ENCODE measurements around the gene ATP5MK.
"Not testable (repeated sequence)": the region's sequence is repeated elsewhere in the genome, so short reads cannot be mapped to it uniquely, and the experiment has no call there.

Gene ATP5MK

GRCh38 chr10:103397191-103397825 lies 1.0 kb upstream of the ATP5MK start:
- no peak for DNase-seq (ENCODE audit: low read depth in 2 of 2)

GRCh38 chr10:103396789-103397087 lies 463 bp upstream of the ATP5MK start:
- DNase-seq (ENCODE audit: low read depth in 2 of 2), result no peak

DNA sequence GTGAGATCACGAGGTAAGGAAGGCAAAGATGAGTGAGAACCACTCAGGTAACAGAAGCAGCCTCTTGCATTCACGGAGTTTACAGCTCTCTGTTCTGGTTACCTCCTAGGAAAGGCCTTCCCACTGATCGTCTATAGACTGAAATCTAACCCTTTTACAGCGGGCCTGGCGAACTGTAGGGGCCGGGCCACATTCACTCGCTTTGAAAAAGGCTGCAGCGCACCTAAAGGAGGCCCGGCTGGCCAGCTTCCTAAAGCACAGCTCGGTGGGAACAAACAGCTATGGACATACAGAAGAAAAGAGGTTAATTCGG lies 565 bp downstream of the ATP5MK start:
- DNase-seq (ENCODE audit: low read depth in 2 of 2), result no peak

DNA sequence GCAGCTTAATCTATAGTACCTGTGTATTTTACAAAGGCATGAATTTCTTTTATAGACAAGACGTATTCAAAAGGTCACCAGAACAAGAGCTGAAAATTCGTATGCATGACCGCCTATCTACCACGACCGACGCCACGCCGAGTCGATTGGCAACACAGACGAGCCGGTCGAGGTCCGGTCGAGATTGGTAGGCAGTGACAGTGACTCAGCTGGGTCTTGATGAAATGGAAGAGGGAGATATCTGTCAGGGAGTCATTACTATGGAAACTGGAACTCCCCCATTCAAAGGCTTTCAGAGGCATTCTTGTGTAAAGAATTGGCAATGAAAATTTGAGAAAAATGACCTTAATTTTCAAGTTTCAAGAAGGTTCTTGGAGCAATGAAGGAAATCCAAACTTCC lies 2.1 kb downstream of the ATP5MK start:
- DNase-seq (ENCODE audit: low read depth in 2 of 2), result no peak

DNA sequence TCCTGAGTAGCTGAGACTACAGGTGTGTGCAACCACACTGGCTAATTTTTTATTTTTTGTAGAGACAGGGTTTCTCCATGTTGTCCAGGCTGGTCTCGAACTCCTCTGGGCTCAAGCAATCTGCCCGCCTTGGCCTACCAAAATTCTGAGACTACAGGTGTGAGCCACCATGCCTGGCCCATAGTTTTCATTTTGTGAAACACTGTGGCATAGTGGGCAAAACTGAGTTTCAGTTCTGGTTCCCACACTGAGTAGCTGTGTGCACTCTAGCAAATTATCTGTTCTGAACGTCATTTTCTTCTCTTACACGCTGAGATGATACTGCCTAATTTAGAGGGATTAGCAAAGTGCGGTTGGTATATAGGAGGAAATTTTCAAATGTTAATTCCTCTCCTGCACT lies 13.5 kb downstream of the ATP5MK start:
- DNase-seq (ENCODE audit: low read depth in 2 of 2), result no peak

GRCh38 chr10:103374263-103374662 lies 22.0 kb downstream of the ATP5MK start:
- DNase-seq (ENCODE audit: low read depth in 2 of 2), result no peak

- DNase-seq (ENCODE audit: low read depth in 2 of 2), result no peak
Observed at GRCh38 chr10:103373544-103373943, 22.7 kb downstream of the ATP5MK start.

- peak; percentile 66 to 68 for DNase-seq (ENCODE audit: low read depth in 2 of 2)
Observed at GRCh38 chr10:103367782-103368518, 28.3 kb downstream of the ATP5MK start, which contains the start of gene TAF5. TAF5 (plus strand) TSS chr10:103367976; CDS start chr10:103367990, 14 bp downstream.

DNA sequence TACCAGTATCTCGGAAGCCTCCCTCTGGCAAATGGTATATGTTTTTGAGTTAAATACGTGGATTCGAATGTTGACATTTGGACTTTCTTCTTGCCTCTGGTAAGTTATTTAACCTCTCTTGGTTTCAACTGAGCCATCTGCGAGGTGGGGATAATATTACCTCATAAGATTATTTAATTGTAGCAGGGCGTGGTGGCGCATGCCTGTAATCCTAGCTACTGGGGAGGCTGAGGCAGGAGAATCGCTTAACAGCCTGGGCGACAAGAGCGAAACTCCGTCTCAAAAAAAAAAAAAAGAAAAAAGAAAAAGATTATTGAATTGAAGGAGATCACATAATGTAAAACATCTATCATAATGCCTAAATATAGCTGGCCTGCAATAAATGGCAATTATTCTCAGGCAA lies 28.9 kb downstream of the ATP5MK start:
- no peak for DNase-seq (ENCODE audit: low read depth in 2 of 2)

- not testable (repeated sequence) for DNase-seq (ENCODE audit: low read depth in 2 of 2)
Observed at GRCh38 chr10:103360791-103361190, 35.5 kb downstream of the ATP5MK start.

- not testable (repeated sequence) for DNase-seq (ENCODE audit: low read depth in 2 of 2)
Observed at GRCh38 chr10:103359493-103359892, 36.8 kb downstream of the ATP5MK start.

DNA sequence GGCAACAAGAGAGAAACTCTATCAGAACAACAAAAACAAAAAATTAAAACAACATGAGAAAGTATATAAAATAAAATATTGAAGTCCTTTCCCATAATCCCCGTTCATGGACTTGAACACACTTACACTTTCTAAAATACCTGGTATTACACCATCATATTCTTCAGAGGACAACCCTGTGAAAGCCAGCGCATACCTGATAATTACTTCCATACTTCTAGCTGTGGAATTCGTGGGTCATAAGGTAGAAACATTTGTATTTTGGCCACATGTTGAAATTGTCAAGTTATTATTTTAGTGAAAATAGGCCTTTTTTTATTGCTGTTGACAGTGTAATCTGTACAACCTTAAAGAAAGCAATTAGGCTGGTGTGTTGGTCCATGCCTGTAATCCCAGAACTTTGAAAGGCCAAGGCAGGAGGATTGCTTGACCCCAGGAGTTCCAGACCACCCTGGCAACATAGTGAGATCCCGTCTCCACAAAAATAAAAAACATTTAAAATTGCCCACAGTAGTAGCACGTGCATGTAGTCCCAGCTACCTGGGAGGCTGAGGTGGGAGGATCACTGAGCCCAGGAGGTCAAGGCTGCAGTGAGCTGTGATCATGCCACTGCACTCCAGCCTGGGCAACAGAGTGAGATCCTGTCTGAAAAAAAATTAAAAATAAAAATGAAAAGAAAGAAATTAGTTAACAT lies 40.2 kb downstream of the ATP5MK start:
- DNase-seq (ENCODE audit: low read depth in 2 of 2), result no peak

DNA sequence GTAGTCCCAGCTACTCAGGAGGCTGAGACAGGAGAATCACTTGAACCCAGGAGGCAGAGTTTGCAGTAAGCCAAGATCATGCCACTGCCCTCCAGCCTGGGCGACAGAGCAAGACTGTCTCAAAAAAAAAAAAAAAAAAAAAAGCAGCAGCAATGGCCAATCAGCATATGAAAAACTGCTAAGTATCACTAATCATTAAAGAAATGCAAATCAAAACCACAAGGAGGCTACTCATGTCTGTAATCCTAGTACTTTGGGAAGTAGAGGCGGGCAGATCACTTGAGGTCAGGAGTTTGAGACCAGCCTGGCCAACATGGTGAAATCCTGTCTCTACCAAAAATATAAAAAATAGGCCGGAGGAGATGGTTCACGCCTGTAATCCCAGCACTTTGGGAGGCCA lies 41.7 kb downstream of the ATP5MK start:
- DNase-seq (ENCODE audit: low read depth in 2 of 2), result not testable (repeated sequence)

- DNase-seq (ENCODE audit: low read depth in 2 of 2), result no peak
Observed at GRCh38 chr10:103353281-103353680, 43.0 kb downstream of the ATP5MK start.

- DNase-seq (ENCODE audit: low read depth in 2 of 2), result peak; percentile 20 to 49
Observed at GRCh38 chr10:103350517-103351260, 45.6 kb downstream of the ATP5MK start, which contains the start of gene PCGF6. PCGF6 (minus strand) TSS chr10:103351140; CDS start chr10:103351066, 74 bp downstream.

- no peak for DNase-seq (ENCODE audit: low read depth in 2 of 2)
Observed at GRCh38 chr10:103350175-103350516, 46.1 kb downstream of the ATP5MK start.
